GM13976 (cell line): Measurements from ENCODE around the gene NUBP2.

ENCODE experiments used
- DNase-seq: peaks from one replicate; pipeline ENCODE4 v3.0.0; 2012; ENCODE audit warnings: low spot score
- in situ Hi-C: fragments of 300-500 bp; cut with MboI; formaldehyde crosslinking; loops from one replicate; pipeline ENCODE4 v1.12.0; 2022; ENCODE audit warnings: low sequenced_read_pairs, mixed read lengths, inconsistent platforms; ENCODE audit not compliant: unreplicated experiment
- TF ChIP-seq, protein P1 (sequence below): IDR thresholded peaks from 2 replicates; pipeline ENCODE4 v1.5.1; 2012; ENCODE audit warnings: borderline replicate concordance, mild to moderate bottlenecking; ENCODE audit not compliant: insufficient read depth; ENCODE audit errors: extremely low read depth, missing control alignments, control extremely low read depth

Gene NUBP2

DNA sequence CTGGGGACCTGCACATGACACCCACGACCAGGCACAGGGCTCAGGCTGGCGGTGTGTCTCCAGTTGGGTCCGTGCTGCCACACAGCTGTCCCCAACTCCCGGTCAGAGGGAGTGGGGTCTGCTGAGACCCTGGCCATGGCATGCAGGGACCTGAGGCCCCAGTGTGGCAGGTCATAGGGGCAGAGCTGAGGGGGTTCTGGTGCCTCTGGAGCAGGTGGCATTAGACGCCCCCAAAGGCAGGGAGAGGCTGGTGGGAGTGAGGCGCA lies 4.2 kb downstream of the NUBP2 start:
- no peak for DNase-seq
- in situ Hi-C loops = no loop called here
- TF ChIP-seq, protein P1, sequence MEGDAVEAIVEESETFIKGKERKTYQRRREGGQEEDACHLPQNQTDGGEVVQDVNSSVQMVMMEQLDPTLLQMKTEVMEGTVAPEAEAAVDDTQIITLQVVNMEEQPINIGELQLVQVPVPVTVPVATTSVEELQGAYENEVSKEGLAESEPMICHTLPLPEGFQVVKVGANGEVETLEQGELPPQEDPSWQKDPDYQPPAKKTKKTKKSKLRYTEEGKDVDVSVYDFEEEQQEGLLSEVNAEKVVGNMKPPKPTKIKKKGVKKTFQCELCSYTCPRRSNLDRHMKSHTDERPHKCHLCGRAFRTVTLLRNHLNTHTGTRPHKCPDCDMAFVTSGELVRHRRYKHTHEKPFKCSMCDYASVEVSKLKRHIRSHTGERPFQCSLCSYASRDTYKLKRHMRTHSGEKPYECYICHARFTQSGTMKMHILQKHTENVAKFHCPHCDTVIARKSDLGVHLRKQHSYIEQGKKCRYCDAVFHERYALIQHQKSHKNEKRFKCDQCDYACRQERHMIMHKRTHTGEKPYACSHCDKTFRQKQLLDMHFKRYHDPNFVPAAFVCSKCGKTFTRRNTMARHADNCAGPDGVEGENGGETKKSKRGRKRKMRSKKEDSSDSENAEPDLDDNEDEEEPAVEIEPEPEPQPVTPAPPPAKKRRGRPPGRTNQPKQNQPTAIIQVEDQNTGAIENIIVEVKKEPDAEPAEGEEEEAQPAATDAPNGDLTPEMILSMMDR = no peak

DNA sequence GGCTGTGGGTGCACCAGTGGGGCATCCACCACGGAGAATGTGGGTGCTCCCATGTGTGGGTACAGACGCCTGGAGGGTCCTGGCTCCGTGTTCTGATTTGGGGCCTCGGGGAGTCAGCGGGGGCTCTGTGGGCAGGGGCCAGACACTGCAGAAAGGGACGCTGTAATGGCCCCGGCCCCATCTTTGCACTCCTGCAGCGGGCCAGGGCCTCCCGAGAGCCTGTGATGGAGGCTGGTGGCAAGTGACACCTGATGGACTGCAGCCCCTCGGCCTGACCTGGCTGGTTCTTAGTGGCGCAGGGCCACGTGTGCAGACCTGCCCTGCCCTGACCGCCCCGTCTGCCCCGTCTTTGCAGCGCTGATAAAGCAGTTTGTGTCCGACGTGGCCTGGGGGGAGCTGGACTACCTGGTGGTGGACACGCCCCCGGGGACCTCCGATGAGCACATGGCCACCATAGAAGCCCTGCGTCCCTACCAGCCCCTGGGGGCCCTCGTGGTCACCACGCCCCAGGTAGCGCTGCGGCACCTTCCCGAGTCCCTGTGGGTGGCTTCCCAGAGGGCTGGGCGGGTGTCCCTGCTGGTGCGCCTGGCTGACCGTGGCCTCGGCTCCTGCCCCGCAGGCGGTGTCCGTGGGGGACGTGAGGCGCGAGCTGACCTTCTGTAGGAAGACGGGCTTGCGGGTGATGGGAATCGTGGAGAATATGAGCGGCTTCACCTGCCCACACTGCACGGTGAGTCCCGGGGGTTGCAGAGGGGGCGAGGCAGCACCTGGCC lies 4.7 kb downstream of the NUBP2 start:
- TF ChIP-seq, protein P1 = no peak
- in situ Hi-C loops = no loop called here
- no peak for DNase-seq

DNA sequence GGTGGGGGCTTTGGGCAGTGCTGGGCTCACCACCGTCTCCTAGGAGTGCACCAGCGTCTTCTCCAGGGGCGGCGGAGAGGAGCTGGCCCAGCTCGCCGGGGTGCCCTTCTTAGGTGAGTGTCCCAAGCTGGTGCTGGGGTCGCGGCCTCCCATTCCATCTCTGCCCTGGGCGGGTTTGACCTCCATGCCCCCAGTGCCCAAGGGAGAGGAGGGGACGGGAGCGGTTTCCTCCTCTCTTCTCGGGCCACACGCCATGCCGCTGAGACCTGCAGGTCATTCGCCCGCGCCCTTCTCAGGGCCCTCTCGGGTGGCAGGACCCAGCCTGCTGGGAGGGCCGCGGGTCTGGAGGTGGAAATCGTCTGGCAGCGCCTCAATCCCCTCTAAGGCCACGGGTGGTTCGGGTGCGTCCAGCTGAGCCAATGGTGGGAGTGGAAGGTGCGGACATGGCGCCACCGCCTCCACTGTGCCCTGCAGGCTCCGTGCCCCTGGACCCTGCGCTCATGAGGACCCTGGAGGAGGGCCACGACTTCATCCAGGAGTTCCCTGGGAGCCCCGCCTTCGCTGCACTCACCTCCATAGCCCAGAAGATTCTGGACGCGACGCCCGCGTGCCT lies 5.4 kb downstream of the NUBP2 start:
- in situ Hi-C loops = no loop called here
- DNase-seq = no peak
- TF ChIP-seq, protein P1 = no peak

DNA sequence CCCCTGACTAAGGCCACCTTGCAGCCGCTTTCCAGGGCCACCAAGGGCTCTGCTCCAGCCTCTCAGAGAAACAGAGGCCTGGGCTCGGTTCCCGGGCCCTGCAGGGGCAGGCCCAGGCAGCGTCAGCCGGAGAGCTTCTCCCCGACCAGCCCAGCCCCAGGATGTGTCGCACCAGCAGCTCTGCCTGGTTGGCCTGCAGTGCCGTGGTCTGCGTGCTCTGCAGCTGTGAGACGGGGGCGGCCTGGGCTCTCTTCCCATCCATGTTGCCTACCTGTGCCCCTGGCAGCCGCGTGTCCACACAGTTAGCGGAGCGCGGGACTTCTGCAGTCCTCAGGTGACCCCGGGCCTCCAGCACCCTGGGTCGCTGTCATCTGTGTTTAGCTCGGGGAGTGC lies 5.9 kb downstream of the NUBP2 start:
- no peak for DNase-seq
- TF ChIP-seq, protein P1 = no peak
- in situ Hi-C loops = no loop called here

DNA sequence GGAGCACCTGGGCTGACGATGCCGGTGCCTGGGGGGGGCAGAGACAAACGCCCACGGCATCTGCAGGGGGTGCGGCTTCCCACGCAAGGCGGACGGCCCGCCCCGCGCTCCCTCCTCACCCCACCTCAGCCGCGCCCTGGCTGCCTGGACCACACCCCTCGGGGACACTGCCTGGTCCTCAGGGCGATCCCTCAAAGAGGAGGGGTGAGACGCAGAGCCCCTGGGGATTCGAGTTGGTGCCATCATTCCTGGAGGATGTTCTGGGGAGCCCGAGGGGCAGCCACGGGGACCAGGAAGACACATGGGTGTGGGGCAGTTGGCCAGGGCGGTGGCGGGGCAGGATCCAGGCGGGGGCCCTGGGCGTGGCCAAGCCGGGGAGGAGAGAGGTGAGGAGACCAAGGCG lies 6.9 kb downstream of the NUBP2 start:
- in situ Hi-C loops = no loop called here
- TF ChIP-seq, protein P1 = no peak
- DNase-seq = no peak

DNA sequence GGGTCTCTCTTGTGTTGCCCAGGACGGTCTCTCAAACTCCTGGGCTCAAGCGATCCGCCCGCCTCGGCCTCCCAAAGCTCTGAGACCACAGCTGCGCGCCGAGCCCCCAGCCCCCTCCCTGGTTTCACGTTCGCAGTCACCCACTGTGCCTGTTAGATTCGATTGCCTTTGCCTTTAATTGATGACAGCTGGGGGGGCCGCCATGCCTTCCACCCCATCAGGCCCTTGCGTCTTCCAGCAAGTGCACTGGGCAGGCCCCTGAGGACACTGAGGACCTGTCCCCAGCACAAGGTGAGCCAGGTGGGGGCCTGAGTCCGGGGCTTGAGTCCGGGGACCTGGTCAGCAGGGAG lies 7.5 kb downstream of the NUBP2 start:
- TF ChIP-seq, protein P1 = no peak
- no peak for DNase-seq
- in situ Hi-C loops = no loop called here
